Epithelial cell of proximal tubule (primary cell): ENCODE results near the gene SP100. TPM values are rescaled to one million over a fixed set of nuclear protein-coding genes. Genes with fewer than 3 reads are reported as not detected.

Experiments
- DNase-seq: peaks from one replicate; pipeline ENCODE4 v3.0.0-alpha.2; 2011; ENCODE audit warnings: low read depth
- H3K4me3 ChIP-seq: 2 replicates; pipeline ENCODE4 v1.5.1; 2011; ENCODE audit warnings: low read depth, mild to moderate bottlenecking, low read length
- total RNA-seq: library from RNA; depleted of rRNA; stranded (reverse); fragments of >200 nt; gene quantifications from 2 replicates; pipeline ENCODE4 v1.2.3, GENCODE V29; 2015
- TF ChIP-seq, protein P1 (sequence below): conservative IDR thresholded peaks from 2 replicates; pipeline ENCODE4 v1.5.1; 2012; ENCODE audit warnings: low read depth, mild to moderate bottlenecking, low read length

Gene SP100
- total RNA-seq, 1 donor from 2014 or later, result 30.3 TPM

DNA sequence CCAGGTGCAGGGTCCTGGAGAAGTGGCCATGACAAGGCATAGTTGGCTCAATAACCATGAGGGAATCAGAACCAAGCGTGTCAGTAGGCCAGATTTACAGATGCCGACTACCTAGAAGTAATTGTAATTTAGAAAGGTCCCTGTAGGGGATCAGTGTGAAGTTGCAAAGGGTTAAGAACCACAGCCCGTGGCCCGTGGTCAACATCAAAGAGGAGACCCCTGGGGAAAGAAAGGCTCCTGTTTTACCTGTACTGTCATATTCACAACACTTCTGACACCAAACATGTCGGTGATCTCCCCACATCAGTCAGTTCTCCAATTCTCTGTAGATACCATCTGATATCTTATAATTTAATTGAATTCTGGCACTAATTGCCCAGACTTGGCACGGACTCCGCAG is 31.0 kb downstream of the SP100 start:
- DNase-seq, result no peak
- no peak overlapping the region for H3K4me3 ChIP-seq
- TF ChIP-seq, protein P1, sequence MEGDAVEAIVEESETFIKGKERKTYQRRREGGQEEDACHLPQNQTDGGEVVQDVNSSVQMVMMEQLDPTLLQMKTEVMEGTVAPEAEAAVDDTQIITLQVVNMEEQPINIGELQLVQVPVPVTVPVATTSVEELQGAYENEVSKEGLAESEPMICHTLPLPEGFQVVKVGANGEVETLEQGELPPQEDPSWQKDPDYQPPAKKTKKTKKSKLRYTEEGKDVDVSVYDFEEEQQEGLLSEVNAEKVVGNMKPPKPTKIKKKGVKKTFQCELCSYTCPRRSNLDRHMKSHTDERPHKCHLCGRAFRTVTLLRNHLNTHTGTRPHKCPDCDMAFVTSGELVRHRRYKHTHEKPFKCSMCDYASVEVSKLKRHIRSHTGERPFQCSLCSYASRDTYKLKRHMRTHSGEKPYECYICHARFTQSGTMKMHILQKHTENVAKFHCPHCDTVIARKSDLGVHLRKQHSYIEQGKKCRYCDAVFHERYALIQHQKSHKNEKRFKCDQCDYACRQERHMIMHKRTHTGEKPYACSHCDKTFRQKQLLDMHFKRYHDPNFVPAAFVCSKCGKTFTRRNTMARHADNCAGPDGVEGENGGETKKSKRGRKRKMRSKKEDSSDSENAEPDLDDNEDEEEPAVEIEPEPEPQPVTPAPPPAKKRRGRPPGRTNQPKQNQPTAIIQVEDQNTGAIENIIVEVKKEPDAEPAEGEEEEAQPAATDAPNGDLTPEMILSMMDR, result no peak

DNA sequence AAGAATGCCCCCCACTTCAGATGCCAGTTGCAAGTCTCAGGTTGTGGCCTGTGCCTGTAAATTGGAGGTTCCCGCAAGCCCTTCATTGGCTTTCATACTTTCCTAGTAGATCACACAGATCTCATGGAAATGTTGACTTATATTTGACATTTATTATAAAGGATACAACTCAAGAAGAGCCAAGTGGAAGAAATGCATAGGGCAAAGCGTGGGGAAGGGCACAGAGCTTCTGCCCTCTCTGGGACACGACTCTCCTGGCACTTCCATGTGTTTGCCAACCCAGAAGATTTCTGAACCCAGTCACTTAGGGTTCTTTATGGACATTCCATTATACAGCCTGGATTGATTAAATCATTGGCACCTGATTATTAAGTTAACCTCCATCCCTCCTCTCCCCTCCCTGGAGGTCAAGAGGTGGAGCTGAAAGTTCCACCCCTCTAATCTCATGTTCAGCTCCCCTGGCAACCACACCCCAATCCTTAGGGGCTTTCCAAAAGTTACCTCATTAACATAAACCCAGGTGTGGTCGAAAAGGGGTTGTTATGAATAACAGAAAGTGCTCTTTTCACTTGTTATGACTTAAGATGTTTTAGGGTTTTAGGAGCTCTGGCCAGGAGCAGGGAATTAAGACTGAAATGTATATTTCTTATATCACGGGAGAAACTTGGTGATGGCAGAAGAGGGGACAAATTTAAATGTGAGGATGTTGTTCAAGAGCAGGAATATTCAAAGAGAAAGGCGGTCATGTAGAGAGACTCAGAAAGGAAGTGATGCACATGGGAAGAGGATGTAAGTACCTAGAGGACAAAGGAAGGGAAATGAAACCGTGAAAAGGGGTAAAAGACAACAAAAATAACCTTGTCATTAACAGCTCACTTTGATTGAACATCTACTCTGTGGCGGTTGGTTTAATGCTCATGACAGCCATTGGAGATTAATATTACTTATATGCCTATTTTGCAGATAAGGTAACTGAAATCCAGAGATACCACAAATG is 31.8 kb downstream of the SP100 start:
- DNase-seq, result no peak
- no peak overlapping the region for H3K4me3 ChIP-seq
- TF ChIP-seq, protein P1, result no peak

DNA sequence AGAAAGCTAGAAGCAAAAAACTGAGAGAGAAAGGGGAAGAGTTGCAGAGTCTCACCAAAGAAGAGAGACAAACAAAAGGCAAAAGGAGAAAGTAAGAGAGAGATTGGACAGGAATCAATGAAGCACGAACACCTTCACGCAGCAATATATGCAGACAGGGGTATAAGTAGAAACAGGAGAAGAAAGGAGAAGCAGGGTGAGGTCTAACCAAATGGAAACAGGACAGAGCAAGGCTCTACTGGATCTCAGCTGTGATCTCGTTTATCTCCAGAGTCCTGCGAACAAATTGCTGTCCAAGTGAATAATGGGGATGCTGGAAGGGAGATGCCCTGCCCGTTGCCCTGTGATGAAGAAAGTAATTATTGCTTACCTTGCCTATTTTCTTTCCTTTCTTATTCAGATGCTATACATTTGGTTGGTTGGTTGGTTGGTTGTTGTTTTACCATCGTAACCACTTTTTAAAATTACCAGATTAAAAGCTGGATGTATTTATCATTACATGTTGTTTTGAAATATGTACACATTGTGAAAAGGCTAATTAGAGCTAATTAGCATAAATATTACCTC is 34.0 kb downstream of the SP100 start:
- H3K4me3 ChIP-seq, result no peak overlapping the region
- TF ChIP-seq, protein P1, result no peak
- DNase-seq, result no peak

DNA sequence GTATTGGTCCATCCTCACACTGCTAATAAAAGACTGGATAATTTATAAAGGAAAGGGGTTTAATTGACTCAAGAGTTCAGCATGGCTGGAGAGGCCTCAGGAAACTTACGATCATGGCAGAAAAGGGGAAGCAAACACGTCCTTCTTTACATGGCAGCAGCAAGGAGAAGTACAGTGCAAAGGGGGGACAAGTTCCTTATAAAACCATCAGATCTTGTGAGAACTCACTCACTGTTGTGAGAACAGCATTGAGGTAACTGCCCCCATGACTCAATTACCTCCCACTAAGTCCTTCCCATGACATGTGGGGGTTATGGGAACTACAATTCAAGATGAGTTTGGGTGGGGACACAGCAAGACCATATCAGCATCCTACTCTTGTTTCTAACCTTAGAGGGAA is 37.0 kb downstream of the SP100 start:
- TF ChIP-seq, protein P1, result no peak
- no peak for DNase-seq
- H3K4me3 ChIP-seq, result no peak overlapping the region

DNA sequence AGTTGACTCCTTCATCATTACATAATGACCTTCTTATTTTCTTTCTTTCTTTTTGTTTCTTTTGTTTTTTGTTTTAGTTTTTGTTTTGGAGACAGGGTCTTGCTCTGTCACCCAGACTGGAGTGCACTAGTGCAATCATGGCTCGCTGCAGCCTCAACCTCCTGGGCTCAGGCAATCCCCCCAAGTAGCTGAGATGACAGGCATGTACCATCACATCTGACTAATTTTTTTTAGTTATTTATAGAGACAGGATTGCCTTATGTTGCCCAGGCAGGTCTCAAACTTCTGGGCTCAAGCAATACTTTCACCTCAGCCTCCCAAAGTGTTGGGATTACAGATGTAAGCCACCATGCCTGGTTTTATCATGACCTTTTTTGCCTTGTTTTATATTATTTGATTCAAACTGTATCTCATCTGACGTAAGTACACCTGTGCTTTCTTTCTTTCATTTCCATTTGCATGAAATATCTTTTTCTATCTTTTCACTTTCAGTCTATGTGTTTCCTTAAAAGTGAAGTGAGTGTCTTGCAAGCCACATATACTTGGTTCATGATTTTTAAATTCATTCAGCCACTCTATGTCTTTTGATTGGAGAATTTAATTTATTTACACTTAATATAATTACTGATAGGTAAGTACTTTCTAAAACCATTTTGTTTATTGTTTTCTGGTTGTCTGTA is 39.1 kb downstream of the SP100 start:
- no peak for DNase-seq
- TF ChIP-seq, protein P1, result no peak
- H3K4me3 ChIP-seq, result no peak overlapping the region

DNA sequence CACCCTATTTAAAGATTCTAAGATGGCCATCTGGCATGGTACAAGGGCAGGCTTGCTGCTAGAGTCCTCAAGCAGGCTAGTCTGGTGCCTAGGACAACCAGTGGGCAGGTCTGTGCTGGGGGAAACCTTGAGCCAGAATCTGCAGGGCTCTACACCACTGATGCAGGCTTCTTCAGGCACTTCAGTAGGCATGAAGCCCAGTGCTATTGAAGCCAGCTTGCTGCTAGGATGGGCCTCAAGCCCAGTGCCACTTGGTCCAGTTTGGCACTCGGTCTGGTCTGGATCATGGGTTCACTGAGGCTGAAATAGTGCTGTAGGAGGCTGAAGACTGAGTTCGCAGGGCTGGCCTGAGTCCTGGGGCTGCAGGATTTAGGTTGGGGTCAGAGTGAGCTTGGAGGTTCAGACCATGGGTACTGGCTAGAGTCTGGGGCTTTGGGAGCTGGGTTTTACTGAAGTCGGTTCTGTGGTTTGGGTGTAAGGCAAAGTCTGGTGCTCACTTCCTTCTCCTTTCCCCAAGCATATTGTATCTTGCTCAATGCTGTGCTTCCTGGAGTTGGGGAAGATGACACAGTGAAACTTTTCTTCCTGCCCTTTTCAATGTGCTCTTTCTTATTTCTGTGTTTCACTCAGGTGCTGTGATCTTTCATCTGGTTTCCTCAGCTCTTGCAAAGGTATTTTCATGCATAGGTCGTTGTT is 41.2 kb downstream of the SP100 start:
- TF ChIP-seq, protein P1, result no peak
- no peak for DNase-seq
- no peak overlapping the region for H3K4me3 ChIP-seq
